HG03039 (cell line): ENCODE data around the gene SAFB.
A peak's percentile ranks its signal among the peaks of the same experiment; 100 is the strongest.

ENCODE experiments used
- ATAC-seq: cut with Tn5 transposase; IDR thresholded peaks from one replicate; pipeline ENCODE4 v1.9.1; 2021; ENCODE audit warnings: mild to moderate bottlenecking, moderate library complexity; ENCODE audit not compliant: unreplicated experiment

The SAFB gene

GRCh38 chr19:5664515-5664914 is 41.6 kb downstream of the SAFB start:
- ATAC-seq = no peak

- no peak for ATAC-seq
These were observed 43.1 kb downstream of the SAFB start for GRCh38 chr19:5665781-5666513.

GRCh38 chr19:5666921-5667610 is 44.2 kb downstream of the SAFB start:
- no peak for ATAC-seq

GRCh38 chr19:5667751-5668271 is 44.9 kb downstream of the SAFB start:
- no peak for ATAC-seq

- ATAC-seq = no peak
These were observed 46.3 kb downstream of the SAFB start for GRCh38 chr19:5669212-5669611.

GRCh38 chr19:5671600-5671999 is 48.7 kb downstream of the SAFB start:
- ATAC-seq = no peak

GRCh38 chr19:5672708-5673459 is 50.0 kb downstream of the SAFB start:
- ATAC-seq = no peak

- no peak for ATAC-seq
These were observed 50.9 kb downstream of the SAFB start for GRCh38 chr19:5673752-5674151.

GRCh38 chr19:5674714-5675113 is 51.8 kb downstream of the SAFB start:
- no peak for ATAC-seq

GRCh38 chr19:5676105-5676771 is 53.4 kb downstream of the SAFB start:
- no peak for ATAC-seq

GRCh38 chr19:5676772-5677105 is 53.9 kb downstream of the SAFB start:
- no peak for ATAC-seq

GRCh38 chr19:5677136-5677535 is 54.3 kb downstream of the SAFB start:
- ATAC-seq = no peak

- no peak for ATAC-seq
These were observed 54.7 kb downstream of the SAFB start for GRCh38 chr19:5677580-5677979.

GRCh38 chr19:5678071-5678718 is 55.3 kb downstream of the SAFB start:
- ATAC-seq = no peak

- ATAC-seq = no peak
These were observed 56.6 kb downstream of the SAFB start for GRCh38 chr19:5679289-5680083.

GRCh38 chr19:5680084-5680436 is 57.2 kb downstream of the SAFB start:
- ATAC-seq = no peak

GRCh38 chr19:5680437-5681368 is 57.8 kb downstream of the SAFB start, which contains the start of the genes HSD11B1L and MICOS13:
TSS of gene HSD11B1L (plus strand) at chr19:5681027. CDS start at chr19:5684833, 3,806 bp downstream.
TSS of gene MICOS13 (minus strand) at chr19:5680516. CDS start at chr19:5680486, 30 bp downstream.
- ATAC-seq = peak; percentile 70

- ATAC-seq = no peak
These were observed 58.7 kb downstream of the SAFB start for GRCh38 chr19:5681391-5682106.
